Progenitor cell of endocrine pancreas (in vitro differentiated cells): Measurements from ENCODE around the gene MMP12. TPM values are rescaled to one million over a fixed set of nuclear protein-coding genes. Genes with fewer than 3 reads are reported as not detected.

Source experiments
- DNase-seq: peaks from one replicate; pipeline ENCODE4 v3.0.0; 2021; ENCODE audit warnings: low spot score; ENCODE audit not compliant: unreplicated experiment
- H3K27ac Mint-ChIP-seq: 2 replicates; pipeline ENCODE4 v1.8.0; 2021; ENCODE audit warnings: mild to moderate bottlenecking, moderate library complexity, mixed read lengths
- H3K27me3 Mint-ChIP-seq: 2 replicates; pipeline ENCODE4 v1.8.0; 2021; ENCODE audit warnings: mixed read lengths
- H3K36me3 Mint-ChIP-seq: 2 replicates; pipeline ENCODE4 v1.8.0; 2022; ENCODE audit warnings: mixed read lengths; ENCODE audit not compliant: insufficient read depth
- H3K4me1 Mint-ChIP-seq: 2 replicates; pipeline ENCODE4 v1.8.0; 2021; ENCODE audit warnings: low read depth, mixed read lengths
- H3K4me3 Mint-ChIP-seq: 2 replicates; pipeline ENCODE4 v1.8.0; 2021; ENCODE audit warnings: low read depth, mild to moderate bottlenecking, moderate library complexity, mixed read lengths
- H3K9me3 Mint-ChIP-seq: 2 replicates; pipeline ENCODE4 v1.8.0; 2021; ENCODE audit warnings: low read depth, mixed read lengths
- total RNA-seq: library from RNA; stranded (reverse); gene quantifications from 2 replicates; pipeline ENCODE4 v1.2.1, GENCODE V29; 2021
- TF ChIP-seq, protein P1 (sequence below): fragments of 200-600 bp; sonication (generic); IDR thresholded peaks from one replicate; pipeline ENCODE4 v1.5.0; 2021; ENCODE audit warnings: antibody characterized with exemption, mild to moderate bottlenecking; ENCODE audit not compliant: unreplicated experiment

Gene MMP12
- total RNA-seq, 1 donor from 2014 or later: not detected

DNA sequence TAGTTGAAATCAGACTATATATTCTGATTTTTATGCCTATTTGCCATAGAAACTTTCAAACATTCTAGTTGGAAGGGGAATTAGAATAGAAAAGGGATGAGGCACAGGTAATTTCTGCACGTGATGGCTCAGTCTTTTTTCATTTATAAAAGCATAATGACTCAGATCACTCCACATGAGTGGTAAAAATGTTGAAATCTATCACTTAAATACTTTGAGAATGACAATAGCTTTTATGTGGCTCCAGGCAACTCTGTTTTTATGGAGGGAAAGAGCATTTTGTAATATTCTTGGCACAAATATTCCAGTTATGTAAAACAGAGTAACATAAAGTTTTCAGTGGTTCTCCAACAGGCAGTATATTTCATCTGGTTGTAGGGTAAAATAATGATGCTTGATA lies 25.5 kb downstream of the MMP12 start:
- H3K36me3 Mint-ChIP-seq: no peaks in the 10 kb centered on the region
- H3K4me3 Mint-ChIP-seq: no peak overlapping the region
- peaks cover 6% of the 10 kb centered on the region for H3K9me3 Mint-ChIP-seq
- no peaks in the 10 kb centered on the region for H3K27me3 Mint-ChIP-seq
- TF ChIP-seq, protein P1, sequence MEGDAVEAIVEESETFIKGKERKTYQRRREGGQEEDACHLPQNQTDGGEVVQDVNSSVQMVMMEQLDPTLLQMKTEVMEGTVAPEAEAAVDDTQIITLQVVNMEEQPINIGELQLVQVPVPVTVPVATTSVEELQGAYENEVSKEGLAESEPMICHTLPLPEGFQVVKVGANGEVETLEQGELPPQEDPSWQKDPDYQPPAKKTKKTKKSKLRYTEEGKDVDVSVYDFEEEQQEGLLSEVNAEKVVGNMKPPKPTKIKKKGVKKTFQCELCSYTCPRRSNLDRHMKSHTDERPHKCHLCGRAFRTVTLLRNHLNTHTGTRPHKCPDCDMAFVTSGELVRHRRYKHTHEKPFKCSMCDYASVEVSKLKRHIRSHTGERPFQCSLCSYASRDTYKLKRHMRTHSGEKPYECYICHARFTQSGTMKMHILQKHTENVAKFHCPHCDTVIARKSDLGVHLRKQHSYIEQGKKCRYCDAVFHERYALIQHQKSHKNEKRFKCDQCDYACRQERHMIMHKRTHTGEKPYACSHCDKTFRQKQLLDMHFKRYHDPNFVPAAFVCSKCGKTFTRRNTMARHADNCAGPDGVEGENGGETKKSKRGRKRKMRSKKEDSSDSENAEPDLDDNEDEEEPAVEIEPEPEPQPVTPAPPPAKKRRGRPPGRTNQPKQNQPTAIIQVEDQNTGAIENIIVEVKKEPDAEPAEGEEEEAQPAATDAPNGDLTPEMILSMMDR: no peak
- no peak overlapping the region for H3K27ac Mint-ChIP-seq
- DNase-seq: no peak
- peaks cover 12% of the 10 kb centered on the region for H3K4me1 Mint-ChIP-seq

DNA sequence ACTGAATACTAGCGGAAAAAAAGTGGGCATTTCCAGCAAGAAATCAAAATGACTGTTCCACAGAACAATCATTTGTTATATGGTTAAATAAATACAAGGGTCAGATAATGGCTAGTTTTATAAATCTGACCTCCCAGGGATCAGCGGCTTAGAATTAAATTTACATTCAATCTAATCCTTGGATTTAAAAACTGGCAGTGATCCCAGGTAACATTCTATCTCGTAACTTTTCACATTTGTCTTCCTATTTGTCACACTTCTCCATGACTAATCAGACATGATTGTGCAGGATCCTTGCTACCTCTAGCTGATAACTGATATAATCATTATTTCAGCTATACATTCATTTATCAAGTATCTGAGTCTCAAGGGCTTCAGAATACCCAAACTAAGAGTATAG lies 28.5 kb downstream of the MMP12 start:
- Mint-ChIP-seq H3K27me3 (peaks cover 3% of the 10 kb centered on the region), H3K36me3 (no peaks in the 10 kb centered on the region), H3K27ac (no peak overlapping the region), H3K4me1 (peaks cover 3% of the 10 kb centered on the region), H3K9me3 (peaks cover 3% of the 10 kb centered on the region), H3K4me3 (no peak overlapping the region)
- DNase-seq: no peak
- TF ChIP-seq, protein P1: no peak

DNA sequence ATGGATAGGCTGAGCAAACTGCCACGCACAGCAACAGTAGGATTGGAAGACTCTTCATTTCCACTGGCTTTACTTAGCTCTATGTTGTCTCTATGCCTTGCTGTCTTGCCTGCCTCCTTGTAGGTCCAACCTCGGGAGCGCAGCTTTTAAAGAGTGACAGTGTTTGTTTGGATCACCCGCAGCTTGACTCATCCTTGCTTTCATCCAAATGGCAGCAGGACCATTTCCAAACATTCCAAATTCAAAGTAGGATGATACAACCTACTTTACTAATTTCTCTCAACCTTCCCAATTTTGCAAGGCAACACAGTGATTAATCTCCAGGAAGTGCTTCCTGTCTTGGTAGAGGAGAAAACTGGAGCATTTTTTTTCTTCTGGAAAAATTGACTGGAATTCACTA lies 31.3 kb downstream of the MMP12 start, which contains the start of gene MMP3:
TSS of gene MMP3 (minus strand) at position 121 of the 400 bp plus-strand sequence. CDS start at position 58, 63 bp downstream.
- Mint-ChIP-seq H3K36me3 (no peaks in the 10 kb centered on the region), H3K27me3 (peaks cover 3% of the 10 kb centered on the region), H3K27ac (no peak within 1 kb of the TSS), H3K9me3 (peaks cover 3% of the 10 kb centered on the region), H3K4me1 (peaks cover 15% of the 10 kb centered on the region), H3K4me3 (no peak within 1 kb of the TSS)
- TF ChIP-seq, protein P1: no peak
- DNase-seq: no peak

DNA sequence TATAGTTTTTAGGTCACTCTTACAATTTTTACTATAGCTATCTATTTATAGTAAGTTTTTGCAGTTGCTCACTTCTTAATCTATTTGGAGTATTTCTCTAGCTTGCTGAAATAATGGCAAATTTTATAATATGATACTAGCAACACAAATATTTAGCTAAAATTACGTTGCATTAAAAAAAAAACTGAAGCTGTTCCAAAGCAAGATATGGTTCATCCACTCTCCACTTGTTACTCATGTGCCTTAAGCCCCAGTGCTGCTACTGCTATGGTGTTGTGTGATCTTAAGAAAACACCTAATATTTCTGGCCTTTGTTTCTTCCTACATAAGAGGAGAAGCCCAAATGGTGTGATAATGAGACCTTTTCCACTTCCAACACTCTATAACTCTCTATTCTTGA lies 31.9 kb downstream of the MMP12 start:
- H3K36me3 Mint-ChIP-seq: no peaks in the 10 kb centered on the region
- H3K27me3 Mint-ChIP-seq: peaks cover 3% of the 10 kb centered on the region
- TF ChIP-seq, protein P1: no peak
- no peak overlapping the region for H3K27ac Mint-ChIP-seq
- H3K4me1 Mint-ChIP-seq: peaks cover 15% of the 10 kb centered on the region
- H3K9me3 Mint-ChIP-seq: peaks cover 3% of the 10 kb centered on the region
- H3K4me3 Mint-ChIP-seq: no peak overlapping the region
- no peak for DNase-seq

DNA sequence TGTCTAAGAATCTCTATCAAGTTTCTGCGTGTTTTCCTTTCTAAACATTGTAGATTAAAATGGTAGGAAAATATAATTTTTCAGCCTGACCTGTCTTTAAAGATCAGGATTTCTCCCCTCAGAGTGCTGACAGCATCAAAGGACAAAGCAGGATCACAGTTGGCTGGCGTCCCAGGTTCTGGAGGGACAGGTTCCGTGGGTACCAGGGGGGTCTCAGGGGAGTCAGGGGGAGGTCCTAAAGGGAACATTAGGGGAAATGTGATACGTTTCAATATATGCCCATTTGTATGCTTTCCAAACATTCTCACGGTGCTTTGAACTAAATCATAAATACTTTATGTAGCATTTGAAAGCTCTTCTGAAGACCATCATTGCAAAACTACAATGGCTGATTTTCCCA lies 34.8 kb downstream of the MMP12 start:
- no peak overlapping the region for H3K27ac Mint-ChIP-seq
- H3K36me3 Mint-ChIP-seq: no peaks in the 10 kb centered on the region
- no peak for DNase-seq
- H3K4me1 Mint-ChIP-seq: peaks cover 14% of the 10 kb centered on the region
- H3K27me3 Mint-ChIP-seq: peaks cover 3% of the 10 kb centered on the region
- TF ChIP-seq, protein P1: no peak
- H3K4me3 Mint-ChIP-seq: no peak overlapping the region
- no peaks in the 10 kb centered on the region for H3K9me3 Mint-ChIP-seq
